Fibroblast of villous mesenchyme (primary cell): ENCODE data around the gene PPP6R2. TPM values are rescaled to one million over a fixed set of nuclear protein-coding genes. Genes with fewer than 3 reads are reported as not detected.

Experiments
- DNase-seq: peaks from one replicate; pipeline ENCODE4 v3.0.0-alpha.2; 2010; ENCODE audit warnings: low read depth
- H3K4me3 ChIP-seq: 2 replicates; pipeline ENCODE4 v1.5.1; 2011; ENCODE audit warnings: low read depth, mild to moderate bottlenecking, low read length
- total RNA-seq: library from RNA; depleted of rRNA; stranded (reverse); fragments of >200 nt; gene quantifications from 2 replicates; pipeline ENCODE4 v1.2.3, GENCODE V29; 2012
- TF ChIP-seq, protein P1 (sequence below): IDR thresholded peaks from 2 replicates; pipeline ENCODE4 v1.5.1; 2012; ENCODE audit warnings: low read depth, mild to moderate bottlenecking, low read length; ENCODE audit not compliant: insufficient read depth

Gene PPP6R2
- total RNA-seq, 1 donor = 54.0 TPM

DNA sequence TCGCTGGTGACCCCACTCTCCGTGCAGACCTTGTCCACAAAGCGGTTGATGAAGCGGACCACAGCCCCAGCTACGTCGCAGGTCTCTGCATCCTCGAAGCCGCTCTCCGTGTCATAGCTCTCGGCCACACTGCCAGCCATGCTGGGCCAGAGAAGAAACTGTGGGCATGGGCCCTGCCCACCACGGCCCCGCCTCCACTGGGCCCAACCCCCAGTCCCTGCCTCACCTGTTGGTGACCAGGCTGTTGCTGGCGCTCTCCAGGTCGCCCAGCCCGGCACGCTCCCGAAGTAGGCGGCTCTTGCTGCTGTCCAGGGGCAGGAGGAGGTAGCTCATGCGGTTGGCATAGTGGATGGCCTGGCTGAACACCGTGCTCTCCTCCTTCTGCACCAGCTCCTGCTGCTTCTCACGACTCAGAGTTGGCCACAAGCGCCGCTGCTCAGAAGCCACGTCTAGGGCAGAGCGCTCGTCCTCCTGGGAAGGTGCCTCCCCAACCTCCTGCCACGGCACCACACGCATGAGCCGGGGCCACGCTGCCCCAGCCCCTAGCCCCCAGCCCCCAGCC lies 118.9 kb downstream of the PPP6R2 start:
- no peak for DNase-seq
- TF ChIP-seq, protein P1, sequence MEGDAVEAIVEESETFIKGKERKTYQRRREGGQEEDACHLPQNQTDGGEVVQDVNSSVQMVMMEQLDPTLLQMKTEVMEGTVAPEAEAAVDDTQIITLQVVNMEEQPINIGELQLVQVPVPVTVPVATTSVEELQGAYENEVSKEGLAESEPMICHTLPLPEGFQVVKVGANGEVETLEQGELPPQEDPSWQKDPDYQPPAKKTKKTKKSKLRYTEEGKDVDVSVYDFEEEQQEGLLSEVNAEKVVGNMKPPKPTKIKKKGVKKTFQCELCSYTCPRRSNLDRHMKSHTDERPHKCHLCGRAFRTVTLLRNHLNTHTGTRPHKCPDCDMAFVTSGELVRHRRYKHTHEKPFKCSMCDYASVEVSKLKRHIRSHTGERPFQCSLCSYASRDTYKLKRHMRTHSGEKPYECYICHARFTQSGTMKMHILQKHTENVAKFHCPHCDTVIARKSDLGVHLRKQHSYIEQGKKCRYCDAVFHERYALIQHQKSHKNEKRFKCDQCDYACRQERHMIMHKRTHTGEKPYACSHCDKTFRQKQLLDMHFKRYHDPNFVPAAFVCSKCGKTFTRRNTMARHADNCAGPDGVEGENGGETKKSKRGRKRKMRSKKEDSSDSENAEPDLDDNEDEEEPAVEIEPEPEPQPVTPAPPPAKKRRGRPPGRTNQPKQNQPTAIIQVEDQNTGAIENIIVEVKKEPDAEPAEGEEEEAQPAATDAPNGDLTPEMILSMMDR = no peak
- H3K4me3 ChIP-seq = no peak overlapping the region

DNA sequence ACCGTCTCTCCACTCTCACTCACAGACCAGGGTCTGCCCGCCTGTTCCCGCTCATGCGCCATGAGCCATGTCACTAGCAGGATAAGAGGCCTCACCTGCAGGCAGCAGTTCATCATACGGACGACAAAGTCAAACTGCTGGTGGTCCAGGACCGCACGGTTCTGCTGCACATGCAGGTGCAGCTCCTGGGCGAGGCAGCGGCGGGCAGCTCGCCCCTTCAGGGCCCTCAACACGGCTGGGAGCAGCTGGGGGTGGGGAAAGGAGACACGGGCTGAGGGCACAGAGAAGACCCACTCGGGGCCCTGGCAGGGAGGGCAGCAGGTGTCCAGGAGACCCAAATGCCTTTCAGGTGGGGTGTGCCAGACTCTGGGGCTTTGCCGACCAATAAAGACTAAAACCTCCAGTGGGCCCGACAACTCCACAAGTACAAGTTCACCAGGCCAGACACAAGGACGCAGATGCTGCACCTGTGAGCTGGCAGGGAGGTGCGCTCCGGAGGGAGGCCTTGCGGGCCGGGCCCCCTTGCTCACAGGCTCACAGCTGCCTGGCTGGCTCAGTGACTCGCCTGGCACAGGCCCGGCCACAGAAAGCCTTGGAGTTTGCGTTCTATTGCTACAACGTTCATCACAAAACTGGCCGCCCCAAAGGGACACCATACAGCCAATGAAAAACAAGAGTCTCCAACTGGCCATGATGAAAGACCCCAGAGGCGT lies 120.2 kb downstream of the PPP6R2 start:
- TF ChIP-seq, protein P1 = no peak
- H3K4me3 ChIP-seq = no peak overlapping the region
- DNase-seq = no peak

DNA sequence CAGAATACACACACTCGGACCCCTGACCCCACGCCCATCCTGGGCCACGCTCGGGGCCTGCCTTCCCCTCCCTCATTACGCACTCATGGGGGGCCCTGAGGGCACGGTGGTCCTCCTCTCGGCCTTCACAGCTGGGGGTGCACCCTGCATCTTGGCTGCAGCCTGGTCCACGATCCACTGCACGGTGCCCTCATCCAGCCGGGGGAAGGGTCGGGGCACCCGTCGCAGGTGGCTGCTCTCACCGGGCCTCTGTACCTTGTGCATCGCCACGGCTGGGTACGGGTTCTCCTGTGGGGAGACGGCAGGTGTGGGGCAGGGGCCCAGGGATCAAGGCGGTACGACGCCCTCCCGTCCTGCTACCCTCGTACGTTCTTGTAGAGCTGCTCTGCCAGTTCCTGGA lies 121.3 kb downstream of the PPP6R2 start:
- DNase-seq = no peak
- TF ChIP-seq, protein P1 = no peak
- H3K4me3 ChIP-seq = no peak overlapping the region

DNA sequence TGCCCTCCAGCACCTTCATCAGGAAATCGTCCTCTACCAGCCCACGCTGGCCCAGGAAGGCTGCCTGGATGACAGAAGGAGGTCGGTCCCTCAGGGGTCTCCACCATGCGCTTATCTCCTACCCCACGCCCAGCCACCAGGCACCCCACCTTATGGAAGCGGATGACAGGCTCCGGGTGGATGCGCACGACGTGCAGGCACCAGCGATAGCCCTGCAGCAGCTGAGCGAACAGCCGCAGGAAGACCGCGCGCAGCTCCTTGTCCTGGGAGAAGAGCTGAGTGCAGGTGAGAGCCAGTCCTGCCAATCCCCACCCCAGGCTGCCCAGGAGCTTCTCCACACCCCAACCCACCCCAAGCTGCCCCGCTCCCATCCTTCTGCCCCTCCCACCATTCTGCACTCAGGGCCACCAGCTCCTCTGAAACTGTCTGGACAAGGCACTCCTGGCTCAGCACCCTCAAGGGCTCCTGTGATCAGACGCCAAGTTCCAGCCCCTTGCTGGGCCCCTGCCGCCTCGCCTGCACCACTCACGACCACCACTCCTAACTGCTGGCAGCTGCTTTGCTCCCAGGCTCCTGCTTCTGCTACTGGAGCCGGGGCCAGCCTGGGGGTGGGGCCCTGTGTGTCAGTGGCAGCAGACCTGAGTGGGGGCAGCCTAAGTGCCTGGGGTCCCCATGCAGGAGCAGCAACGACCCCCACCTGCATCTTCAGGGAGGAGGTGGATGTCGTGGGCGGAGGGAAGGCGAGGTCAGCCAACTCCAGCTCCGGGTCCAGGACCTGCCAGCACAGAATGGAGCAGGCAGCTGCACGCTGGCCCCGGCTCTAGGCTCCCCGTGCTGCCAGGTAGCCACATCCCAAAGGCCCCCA lies 122.2 kb downstream of the PPP6R2 start:
- DNase-seq = no peak
- TF ChIP-seq, protein P1 = no peak
- no peak overlapping the region for H3K4me3 ChIP-seq

DNA sequence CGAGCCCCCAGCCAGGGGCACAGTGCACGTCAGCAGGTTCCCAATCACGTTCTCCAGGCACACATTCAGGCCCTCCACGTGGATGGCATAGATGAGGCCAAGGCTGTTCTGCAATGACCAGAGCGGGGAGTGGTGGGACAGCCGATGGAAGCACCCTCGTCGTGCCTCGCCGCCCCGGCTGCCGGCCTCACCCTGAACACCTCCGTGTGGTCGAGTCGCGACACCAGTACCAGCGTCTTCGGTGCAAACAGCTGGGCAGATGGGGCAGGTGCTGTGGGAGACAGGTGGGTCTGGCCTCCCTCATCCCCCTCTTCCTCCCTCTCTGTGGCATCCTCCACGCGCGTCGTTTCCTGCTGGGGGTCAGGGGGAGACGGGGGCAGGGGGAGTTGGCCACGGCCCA lies 124.2 kb downstream of the PPP6R2 start:
- no peak overlapping the region for H3K4me3 ChIP-seq
- TF ChIP-seq, protein P1 = no peak
- no peak for DNase-seq

DNA sequence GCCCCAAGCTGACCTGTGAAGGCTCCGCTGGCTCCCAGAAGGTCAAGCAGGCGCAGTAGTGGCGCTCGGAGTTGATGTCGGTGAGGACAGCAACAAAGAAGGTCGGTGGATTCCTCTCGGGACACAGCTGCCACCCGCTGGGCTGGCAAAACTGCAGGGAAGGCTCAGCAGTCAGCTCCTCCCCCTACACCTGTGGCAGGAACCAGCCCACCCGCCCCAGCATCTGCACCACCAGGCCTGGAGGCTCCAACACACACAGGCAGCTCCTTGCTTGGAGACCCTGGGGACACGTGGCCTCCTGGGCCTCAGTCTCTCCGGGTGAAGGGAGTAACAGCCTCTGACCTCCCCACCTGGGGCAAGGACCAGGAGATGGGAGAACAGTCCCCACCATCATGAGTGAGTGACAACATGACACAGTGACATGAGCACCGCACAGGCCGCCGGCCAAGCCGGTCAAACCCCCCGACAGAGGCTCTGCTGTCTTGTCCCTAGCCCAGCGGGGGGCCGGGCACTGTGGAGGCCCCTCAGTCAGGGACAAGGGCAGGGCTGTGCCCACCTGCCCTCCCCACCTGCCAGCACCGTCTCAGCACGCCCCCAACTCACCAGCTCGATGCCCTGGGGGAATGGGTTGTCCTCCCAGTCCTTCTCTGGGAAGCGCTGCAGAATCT lies 124.8 kb downstream of the PPP6R2 start:
- no peak for DNase-seq
- H3K4me3 ChIP-seq = no peak overlapping the region
- TF ChIP-seq, protein P1 = no peak
